NCI-H1930 (cell line): ENCODE results near the gene ANKRD9.

Experiments used
- DNase-seq, 2 experiments: peaks; one replicate each; lab custom pipeline; 2025; lab: John Stamatoyannopoulos, UW

Gene ANKRD9

GRCh38 chr14:102499401-102500157 is 10.0 kb downstream of the ANKRD9 start:
- no peak for DNase-seq

- DNase-seq, result no peak
Measured at GRCh38 chr14:102498678-102499265, 10.8 kb downstream of the ANKRD9 start.

- DNase-seq, result no peak
Measured at GRCh38 chr14:102497998-102498677, 11.4 kb downstream of the ANKRD9 start.

- DNase-seq, result no peak
Measured at GRCh38 chr14:102496958-102497744, 12.4 kb downstream of the ANKRD9 start.

- no peak for DNase-seq
Measured at GRCh38 chr14:102496331-102496691, 13.3 kb downstream of the ANKRD9 start.

- DNase-seq, result no peak
Measured at GRCh38 chr14:102495491-102496330, 13.9 kb downstream of the ANKRD9 start.

GRCh38 chr14:102493585-102493984 is 16.0 kb downstream of the ANKRD9 start:
- DNase-seq, result no peak

- DNase-seq, result no peak
Measured at GRCh38 chr14:102493096-102493495, 16.5 kb downstream of the ANKRD9 start.

GRCh38 chr14:102492531-102492910 is 17.1 kb downstream of the ANKRD9 start:
- no peak for DNase-seq

GRCh38 chr14:102491786-102492530 is 17.6 kb downstream of the ANKRD9 start:
- no peak for DNase-seq

- DNase-seq, result no peak
Measured at GRCh38 chr14:102491366-102491765, 18.2 kb downstream of the ANKRD9 start.

GRCh38 chr14:102490456-102490855 is 19.1 kb downstream of the ANKRD9 start:
- no peak for DNase-seq

- DNase-seq, result no peak
Measured at GRCh38 chr14:102487204-102487577, 22.4 kb downstream of the ANKRD9 start.

- no peak for DNase-seq
Measured at GRCh38 chr14:102486513-102487203, 22.9 kb downstream of the ANKRD9 start.

- DNase-seq, result no peak
Measured at GRCh38 chr14:102485693-102486512, 23.7 kb downstream of the ANKRD9 start.

- no peak for DNase-seq
Measured at GRCh38 chr14:102484316-102484715, 25.3 kb downstream of the ANKRD9 start.

- no peak for DNase-seq
Measured at GRCh38 chr14:102481791-102482238, 27.8 kb downstream of the ANKRD9 start.

- DNase-seq, result no peak
Measured at GRCh38 chr14:102481371-102481770, 28.2 kb downstream of the ANKRD9 start.

GRCh38 chr14:102479777-102480176 is 29.8 kb downstream of the ANKRD9 start:
- DNase-seq, result no peak
